Forelimb muscle (tissue), 1 donor: ENCODE measurements around the gene UVSSA. TPM values are rescaled to one million over a fixed set of nuclear protein-coding genes. Genes with fewer than 3 reads are reported as not detected.

ENCODE experiments used
- DNase-seq: peaks from one replicate; pipeline ENCODE4 v3.0.0-alpha.2; 2013; ENCODE audit warnings: low read depth
- polyA plus RNA-seq: library from polyadenylated mRNA; unstranded; fragments of 120-200 nt; gene quantifications from one replicate; pipeline ENCODE4 v1.2.1, GENCODE V29; 2013; ENCODE audit not compliant: insufficient read length

Gene UVSSA
- polyA plus RNA-seq, 1 donor: 8.6 TPM

- no peak for DNase-seq
Measured at GRCh38 chr4:1407657-1408333, 60.8 kb downstream of the UVSSA start.

GRCh38 chr4:1408418-1408817 lies 61.4 kb downstream of the UVSSA start:
- DNase-seq: no peak

- no peak for DNase-seq
Measured at GRCh38 chr4:1409079-1409478, 62.1 kb downstream of the UVSSA start.

- DNase-seq: no peak
Measured at GRCh38 chr4:1409491-1410425, 62.8 kb downstream of the UVSSA start.

- peak; percentile 16 for DNase-seq
Measured at GRCh38 chr4:1410491-1411325, 63.7 kb downstream of the UVSSA start.

GRCh38 chr4:1411436-1412375 lies 64.7 kb downstream of the UVSSA start:
- no peak for DNase-seq

- DNase-seq: no peak
Measured at GRCh38 chr4:1412376-1413203, 65.6 kb downstream of the UVSSA start.

- no peak for DNase-seq
Measured at GRCh38 chr4:1413204-1413663, 66.2 kb downstream of the UVSSA start.

GRCh38 chr4:1413687-1414479 lies 66.9 kb downstream of the UVSSA start:
- no peak for DNase-seq

- DNase-seq: no peak
Measured at GRCh38 chr4:1414831-1415680, 68.0 kb downstream of the UVSSA start.

- no peak for DNase-seq
Measured at GRCh38 chr4:1415681-1415981, 68.6 kb downstream of the UVSSA start.

GRCh38 chr4:1416051-1416947 lies 69.3 kb downstream of the UVSSA start:
- no peak for DNase-seq

GRCh38 chr4:1416948-1417260 lies 69.9 kb downstream of the UVSSA start:
- DNase-seq: no peak

- no peak for DNase-seq
Measured at GRCh38 chr4:1417522-1418390, 70.7 kb downstream of the UVSSA start.

- no peak for DNase-seq
Measured at GRCh38 chr4:1418494-1419285, 71.7 kb downstream of the UVSSA start.

- DNase-seq: no peak
Measured at GRCh38 chr4:1419708-1420107, 72.7 kb downstream of the UVSSA start.
